ENCODE results near the gene VRK1.
A peak's percentile ranks its signal among the peaks of the same experiment; 100 is the strongest.

The VRK1 gene

DNA sequence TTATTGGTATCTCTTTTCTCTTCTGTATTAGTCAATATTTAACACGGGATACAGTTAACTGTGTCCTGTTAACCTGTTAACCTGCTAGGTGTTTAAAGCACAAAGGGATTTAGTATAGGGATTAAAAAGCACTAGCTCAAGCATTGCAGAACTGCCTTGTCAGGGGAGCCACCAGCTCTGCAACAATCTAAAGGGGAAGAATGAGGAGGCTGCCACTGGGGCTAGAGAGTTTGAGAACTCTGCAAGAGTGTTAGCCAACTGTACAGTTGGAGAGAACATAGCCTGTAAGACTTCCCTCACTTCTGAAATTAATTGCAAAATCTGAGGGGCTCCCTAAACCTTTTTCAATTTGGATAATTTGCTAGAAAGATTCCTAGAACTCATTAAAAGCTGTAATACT is 6.5 kb upstream of the VRK1 start:
- no peak for DNase-seq (ENCODE audit: low spot score)

DNA sequence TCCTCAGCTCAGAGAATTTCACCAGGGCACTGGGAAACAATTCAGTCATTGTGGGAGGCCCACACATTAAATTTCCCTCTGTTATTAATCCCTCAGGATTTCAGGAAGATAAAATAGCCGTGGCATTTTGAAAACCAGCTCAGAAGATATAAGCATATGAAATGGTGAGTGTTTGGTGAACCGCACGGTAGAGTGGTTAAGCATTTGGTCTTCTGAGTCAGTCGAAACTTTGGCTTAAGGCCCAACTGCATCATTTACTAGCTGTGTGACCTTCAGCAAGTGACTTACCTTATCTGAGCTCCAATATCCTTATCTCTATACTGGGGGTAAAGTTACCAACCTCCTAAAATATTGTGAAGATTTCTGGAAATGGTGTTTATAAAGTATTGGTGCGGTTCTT is 5.2 kb upstream of the VRK1 start:
- DNase-seq (ENCODE audit: low spot score) = no peak

DNA sequence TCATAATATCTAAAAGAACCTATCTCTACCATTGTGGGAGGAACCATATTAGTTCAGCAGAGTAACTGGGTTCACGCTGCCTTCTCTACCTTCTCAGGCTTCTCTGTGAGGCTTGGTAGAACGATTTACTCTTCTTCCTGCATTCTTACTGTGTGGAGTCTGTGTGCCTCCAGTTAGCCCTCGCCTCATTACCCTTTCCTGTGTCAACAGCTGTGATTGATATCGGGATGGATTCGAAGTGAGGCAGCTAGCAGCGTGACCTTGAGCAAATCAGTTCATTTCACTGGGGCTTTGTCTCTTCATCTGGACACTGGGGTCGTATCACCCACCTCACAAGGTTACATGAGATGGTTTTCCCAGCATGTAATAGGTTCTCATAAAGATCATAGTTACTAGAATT is 4.6 kb upstream of the VRK1 start:
- no peak for DNase-seq (ENCODE audit: low spot score)

DNA sequence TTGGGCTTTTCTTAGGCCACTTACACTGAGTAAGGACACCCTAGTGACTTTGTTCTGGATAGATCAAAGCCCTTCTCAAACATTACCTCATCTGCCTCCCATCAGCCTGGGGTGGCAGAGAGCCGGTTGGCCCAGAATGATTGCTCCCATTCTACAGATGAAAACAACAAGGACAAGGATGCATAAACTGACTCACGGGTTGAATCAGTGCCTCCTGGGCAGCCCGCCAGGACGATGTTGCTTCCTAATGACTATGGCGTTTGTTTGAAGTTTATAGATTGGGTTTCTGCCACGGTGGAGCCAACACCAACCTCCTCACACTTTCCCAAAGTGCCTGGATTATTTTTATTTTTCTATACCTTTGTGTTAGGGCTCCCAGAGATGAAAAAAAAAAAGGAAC is 3.6 kb upstream of the VRK1 start:
- DNase-seq (ENCODE audit: low spot score) = no peak

DNA sequence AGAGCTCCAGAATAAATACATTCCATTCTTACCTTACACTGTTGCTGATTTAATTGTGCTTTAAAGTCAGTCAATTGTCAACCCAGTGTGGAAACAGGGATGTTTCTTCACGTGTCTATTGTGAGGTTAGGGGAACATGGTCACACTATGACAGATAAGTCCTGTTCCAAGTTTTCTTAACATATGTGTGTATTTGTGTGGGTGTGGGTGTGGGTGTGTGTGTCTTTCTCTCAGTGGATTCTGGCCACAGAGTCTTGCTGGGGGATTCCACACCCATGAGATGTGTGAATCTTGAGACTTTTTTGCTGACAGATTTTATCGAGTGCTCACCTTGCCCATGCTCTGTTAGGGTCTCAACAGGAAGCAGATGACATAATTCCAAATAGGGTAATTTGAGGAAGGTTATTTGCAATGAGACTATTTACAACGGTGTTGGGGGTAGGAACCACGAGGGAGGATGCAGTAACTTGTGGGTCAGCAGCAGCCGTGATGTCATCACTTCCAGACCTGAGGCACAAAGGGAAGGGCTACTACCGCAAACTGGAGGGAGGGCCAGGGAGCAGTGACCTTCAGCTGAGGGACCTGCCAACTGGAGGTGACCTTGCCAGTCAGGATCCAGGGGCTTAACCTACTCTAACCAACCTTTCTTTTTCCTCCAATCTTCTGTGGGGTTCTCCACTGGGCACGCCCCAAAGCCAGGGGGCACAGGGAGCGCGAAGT is 1.9 kb upstream of the VRK1 start:
- no peak for DNase-seq (ENCODE audit: low spot score)

DNA sequence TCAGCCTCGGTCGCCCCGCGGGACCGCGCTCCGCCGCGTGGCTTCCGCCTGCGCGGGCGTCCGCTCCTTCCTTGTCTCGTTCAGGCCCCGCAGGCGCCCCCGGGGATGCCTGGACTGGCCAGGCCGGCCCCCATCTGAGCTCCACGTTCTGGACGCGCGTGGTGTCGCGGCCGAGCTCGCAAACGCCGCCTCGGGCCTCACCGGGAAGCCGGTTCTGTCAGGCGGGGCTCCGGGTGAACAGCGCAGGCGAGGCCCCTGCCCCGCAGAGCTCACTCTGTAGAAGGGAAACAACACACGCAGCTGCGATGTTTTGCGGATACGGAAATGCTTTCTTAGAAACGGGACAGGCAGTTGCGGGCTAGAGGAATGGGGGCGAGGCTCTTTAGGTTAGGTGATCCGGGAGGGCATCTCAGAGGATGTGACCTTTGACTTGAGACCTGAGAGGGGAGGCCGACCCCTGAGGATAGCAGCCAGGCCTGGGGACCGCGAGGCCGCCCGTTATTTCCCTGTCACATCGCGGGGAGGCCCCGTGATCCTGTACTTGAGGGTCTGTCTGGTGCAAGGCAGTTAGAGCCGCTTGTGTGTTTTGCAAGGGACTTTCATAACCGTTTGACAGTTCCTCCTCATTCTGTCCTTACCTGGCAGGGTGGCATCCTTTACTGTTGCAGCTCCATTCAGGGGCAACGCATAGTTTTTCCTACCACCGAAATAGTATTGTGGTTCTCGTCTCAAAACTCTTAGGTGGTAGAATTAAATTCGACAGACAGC is 584 bp downstream of the VRK1 start:
- DNase-seq (ENCODE audit: low spot score) = no peak

DNA sequence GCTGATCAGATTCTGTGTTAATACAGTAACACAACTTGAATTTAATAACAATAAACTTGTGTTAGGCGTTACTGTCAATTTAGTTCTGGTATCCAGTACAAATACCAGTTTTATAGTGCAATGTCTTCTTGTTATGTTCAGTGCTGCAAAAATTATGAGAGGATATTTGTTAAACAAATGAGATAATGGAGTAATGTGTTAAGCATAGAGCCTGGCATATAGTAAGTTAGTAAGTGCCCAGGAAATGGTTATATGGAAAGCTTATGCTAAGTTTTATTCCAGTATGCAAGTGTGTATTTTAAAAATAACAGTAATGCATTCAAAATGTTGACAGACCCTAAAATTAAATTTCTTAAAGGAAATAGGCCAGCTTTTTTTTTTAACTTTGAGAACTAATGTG is 1.8 kb downstream of the VRK1 start:
- DNase-seq (ENCODE audit: low spot score) = no peak

DNA sequence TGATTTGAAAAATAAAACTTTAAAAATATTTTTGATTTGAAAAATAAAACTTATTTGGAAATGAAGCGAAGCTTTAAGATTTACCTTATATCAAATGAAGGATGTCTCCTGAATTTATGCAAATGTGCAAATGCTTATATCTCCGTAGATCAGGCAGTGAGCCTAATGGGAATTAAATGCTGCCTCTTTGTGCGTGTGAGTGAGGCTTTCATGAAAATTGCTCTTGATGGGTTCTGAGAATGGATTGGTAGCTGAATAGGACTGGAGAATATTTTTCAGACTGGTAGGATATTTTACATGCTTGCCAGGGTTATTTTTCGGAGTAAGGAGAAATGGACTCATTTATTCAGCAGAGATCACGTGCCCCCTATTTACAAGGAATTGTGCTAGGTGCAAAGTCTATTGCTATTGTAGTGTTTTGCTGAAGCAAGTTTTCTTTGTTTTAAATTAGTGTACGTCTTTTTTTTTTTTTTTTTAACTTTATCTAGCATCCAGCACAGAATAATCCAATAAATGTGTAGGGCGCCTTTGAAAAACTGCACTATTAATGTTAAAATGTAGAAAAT is 2.4 kb downstream of the VRK1 start:
- no peak for DNase-seq (ENCODE audit: low spot score)

DNA sequence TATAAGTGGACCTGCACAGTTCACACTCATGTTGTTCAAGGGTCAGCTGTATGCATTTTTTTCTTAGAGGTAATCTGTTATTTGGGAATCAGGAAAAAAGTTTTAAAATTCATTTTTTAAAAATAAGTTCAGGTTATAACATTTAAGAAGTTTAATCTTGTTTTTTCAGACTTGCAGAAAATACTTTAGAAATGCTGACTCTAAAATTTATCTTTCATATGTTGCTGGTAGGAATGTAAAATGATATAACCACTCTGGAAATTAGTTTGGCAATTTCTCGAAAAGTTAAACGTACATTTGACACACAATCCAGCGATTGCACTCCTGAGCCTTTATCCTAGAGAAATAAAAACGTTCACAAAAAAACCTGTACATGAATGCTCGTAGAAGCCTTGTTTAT is 4.7 kb downstream of the VRK1 start:
- no peak for DNase-seq (ENCODE audit: low spot score)

DNA sequence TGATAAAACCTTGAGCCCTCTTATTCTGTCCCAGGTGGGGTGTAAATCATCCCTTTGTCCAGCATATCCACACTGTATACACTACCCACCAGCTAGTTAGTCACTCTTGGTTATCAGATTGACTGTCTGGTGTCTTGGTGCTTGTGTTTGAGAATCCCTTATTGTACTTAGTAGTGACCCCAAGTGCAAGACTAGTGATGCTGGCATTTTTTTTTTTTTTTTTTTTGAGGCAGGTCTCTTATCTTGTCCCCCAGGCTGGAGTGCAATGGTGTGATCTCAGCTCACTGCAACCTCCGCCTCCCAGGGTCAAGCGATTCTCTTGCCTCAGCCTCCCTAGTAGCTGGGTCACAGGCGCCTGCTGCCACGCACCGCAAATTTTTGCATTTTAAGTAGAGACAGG is 5.8 kb downstream of the VRK1 start:
- DNase-seq (ENCODE audit: low spot score) = no peak

DNA sequence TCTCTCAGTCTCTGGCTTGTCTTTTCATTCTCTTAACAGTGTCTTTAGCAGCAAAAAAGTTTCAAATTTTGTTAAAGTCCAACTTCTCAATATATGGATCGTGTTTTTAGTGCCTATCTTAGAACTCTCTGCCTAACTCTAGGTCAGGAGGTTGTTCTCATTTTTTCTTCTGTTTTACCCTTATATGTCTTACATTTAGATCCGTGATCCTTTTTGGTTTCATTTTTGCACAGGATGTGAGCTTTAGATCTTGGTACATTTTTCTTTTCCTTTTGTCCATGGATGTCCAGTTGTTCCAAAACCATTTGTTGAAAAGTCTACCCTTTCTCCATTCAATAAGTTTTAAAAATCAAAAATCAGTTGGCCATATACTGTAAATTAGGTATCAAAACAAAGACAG is 6.8 kb downstream of the VRK1 start:
- no peak for DNase-seq (ENCODE audit: low spot score)

DNA sequence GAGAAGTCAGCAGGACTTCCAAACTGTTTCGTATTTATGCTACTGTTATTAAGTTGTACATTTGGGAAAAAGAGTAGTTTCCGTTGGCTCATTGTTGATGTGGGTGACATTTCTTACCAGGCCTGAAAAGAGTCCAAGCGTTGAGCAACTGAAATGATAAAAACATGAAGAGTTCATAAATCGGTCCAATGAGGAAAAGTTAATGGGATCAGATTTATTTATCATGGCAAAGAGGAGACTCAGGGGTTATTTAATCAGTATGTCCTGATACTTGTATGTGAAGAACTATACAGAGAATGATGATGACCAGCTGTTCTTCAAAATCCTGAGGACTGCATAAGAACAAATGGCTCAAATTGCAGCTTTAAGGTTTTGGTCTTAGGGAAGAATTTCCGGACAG is 7.7 kb downstream of the VRK1 start:
- DNase-seq (ENCODE audit: low spot score) = no peak

DNA sequence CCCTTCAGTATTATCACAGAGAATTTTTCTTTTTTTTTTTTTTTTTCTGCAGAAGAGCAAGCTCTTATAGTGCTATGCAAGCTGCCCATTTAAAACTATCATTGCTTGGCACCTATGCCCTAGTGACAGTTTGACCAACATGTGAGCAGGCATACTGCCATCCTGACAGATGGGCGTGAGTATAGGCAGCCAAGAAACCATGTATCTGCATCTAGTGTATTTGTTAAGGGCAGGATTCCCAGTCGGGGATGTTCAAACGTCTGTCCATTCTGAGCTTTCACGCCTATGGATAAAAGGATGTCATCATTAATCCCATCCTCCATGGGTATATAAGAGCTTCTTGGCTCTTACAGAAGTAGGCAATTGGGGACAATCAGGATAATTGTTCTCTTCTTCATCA is 8.8 kb downstream of the VRK1 start:
- peak; percentile 12 for DNase-seq (ENCODE audit: low spot score)

DNA sequence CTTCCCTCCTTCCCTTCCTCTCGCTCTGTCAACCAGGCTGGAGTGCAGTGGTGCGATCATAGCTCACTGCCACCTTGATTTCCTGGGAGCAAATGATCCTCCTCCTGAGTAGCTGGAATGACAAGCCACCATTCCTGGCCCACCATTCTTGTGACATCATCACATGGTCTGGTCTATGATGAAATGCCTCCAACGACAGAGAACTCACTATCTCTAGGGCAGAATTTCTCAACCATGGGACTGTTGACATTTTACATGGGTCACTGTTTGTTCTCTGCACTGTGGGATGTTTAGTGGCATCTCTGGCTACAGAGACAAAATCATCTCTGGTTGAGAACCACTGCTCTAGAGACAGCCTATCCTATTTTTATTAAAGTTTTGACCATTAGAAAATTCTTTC is 9.7 kb downstream of the VRK1 start:
- no peak for DNase-seq (ENCODE audit: low spot score)

DNA sequence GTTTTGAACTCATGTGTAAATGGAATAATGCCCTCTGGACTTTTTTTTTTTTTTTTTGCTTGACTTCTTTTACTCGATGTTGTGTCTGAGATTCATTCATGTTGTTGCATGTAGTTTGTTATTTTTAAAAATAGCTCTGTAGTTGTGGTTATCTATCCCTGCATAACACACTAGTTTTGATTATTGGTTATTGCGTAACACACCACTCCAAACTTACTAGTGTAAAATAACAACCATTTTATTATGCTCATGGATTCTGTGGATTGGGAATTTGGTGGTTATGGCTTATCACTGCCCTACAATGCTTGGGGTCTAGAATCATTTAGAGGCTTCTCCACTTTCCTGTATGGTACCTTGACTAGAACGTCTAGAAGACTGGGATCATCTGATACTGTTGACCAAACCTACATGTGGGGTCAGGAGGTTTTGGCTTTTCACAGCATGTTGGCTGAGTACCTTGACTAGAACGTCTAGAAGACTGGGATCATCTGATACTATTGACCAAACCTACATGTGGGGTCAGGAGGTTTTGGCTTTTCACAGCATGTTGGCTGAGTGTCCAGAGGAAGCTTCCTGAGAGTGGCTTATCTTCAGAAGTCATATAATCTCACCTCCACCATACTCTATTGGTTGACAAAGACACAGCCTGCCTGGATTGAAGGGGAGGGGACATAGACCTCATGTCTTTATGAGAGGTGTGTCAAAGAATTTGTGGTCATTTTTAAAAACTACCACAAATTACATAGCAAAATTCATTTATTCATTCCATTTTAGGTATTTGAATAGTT is 11.6 kb downstream of the VRK1 start:
- DNase-seq (ENCODE audit: low spot score) = no peak

DNA sequence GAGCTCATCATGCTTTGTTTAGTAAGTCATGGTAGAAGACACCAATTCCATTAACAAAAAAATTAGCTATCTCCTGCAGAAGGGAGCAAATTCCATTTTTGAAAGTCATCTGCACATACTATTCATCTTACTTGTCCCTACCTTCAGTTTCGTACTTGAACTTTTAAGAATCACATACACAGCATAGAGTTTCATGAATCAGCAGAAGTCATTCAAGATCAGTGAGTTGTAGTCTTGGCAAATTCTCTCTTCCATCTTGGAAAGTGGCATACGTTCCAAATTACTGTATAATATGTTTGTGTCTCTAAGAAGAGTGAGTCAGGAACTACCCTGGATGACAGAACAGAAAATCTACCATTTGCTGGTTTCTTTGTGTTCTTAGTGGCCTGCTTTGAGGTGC is 14.1 kb downstream of the VRK1 start:
- DNase-seq (ENCODE audit: low spot score) = no peak

DNA sequence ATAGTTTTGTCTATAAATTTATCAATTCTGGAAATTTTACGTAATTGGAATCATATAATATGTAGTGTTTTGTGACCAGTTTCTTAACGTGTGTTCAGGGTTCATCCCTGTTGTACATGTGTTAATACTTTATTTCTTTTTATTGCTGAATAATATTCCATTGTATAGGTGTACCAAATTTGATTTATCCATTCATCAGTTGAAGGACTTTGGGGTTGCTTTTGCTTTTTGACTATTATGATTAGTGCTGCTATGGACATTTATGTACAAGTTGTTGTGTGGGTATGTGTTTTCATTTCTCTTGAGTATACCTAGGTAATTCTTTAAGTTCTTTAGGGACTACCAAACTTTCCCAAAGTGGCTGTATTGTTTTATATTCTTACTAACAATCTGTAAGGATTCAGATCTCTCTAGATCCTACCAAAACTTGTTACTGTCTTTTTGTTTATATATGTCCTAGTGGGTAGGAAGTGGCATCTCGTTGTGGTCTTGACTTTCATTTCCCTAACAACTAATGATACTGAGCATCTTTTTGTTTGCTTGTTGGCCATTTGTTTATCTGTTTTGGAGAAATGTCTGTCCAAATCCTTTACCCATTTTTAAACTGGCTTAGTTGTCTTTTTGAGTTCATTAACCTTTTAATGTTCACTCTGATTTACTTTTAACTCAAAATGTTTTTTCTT is 14.9 kb downstream of the VRK1 start:
- DNase-seq (ENCODE audit: low spot score) = no peak

DNA sequence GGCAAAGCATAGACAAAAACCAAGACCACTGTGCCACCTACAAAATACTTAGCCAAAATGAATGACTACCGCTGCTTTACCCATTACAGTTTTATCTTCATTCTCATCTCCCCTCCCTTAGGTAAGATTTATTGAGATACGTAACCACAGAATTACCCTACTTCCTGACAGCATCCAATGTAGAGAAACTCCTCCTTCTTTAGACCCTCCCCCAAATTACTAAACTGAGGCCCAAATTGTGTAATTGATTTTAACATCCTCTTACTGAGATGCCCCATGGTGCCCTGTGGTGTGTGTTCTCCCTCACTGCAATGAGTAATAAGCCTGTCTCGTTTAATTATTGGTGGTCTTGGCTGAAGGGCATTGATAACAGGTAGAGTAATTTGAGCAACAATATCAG is 19.1 kb downstream of the VRK1 start:
- no peak for DNase-seq (ENCODE audit: low spot score)

DNA sequence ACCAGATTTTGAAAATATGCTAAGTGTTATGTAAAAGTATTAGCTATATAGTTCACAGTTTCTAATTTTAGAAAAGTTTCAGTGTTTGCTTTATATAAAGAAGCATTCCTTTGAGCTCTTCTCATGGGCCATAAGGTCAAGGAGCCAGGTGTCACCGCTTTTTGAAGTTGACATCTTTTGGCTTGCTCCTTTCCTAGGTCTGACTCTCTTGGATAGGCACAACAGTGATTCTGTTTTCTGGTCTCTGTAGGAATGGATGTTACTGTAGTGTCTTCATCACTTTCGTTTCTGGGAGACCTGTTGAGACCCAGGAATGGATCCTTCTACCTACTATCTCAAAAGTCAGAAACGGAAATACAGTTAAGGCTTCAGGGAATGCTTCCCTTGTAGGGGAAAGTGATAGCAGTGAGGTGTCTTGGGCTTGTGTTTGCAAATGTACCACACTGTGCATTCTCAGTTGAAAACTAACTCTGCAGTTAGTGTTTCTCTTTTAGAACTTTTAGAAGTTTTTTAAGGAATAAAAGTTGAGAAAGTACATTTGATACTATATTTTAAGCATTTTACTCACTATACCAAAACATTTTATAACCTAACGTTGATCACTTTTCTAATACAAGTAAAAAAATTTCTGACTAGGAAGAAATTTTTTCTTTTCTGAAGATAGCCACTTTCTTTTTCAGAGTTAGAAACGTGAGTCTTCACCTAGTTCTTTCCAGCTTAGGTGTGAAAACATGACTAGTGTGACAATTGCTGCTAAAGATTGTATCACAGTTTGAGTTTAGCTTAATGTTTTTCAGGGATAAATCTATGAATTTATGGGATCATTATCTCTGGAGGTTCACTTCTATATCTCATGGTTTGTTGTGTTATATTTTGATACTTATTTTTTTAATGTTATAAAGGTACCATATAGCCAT is 20.8 kb downstream of the VRK1 start:
- no peak for DNase-seq (ENCODE audit: low spot score)

DNA sequence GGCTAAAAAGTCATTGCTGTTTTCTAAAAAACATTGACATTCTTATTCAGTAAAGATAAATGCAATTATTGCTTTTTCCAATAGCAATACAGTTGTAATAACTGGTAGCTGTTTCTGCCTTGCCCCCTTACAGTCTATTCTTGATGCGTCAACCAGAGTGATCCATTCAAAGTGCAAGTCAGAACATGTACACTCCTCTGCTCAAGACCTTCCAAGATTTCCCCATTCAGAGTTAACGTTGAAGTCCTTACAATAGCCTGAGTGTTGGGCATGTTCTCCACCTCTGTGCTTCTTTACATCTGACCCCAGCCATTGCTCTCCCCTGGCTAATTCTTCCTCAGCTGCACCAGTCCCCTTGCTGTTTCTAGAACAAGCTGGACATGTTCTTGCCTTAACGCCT is 24.3 kb downstream of the VRK1 start:
- DNase-seq (ENCODE audit: low spot score) = no peak

DNA sequence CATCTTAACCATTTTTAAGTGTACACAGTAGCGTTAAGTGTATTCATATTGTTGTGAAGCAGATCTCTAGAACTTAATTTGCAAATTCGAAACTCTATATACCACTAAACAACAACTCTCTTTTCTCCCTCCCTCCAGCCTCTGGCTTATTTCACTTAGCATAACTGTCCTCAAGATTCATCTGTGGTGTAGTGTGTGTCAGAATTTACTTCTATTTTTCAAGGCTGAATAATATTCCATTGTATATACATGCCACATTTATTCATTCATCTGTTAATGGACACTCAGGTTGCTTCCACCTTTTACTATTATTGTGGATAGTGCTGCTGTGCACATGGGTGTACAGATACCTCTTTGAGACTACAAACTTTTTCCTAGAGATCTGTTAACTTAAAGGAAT is 26.5 kb downstream of the VRK1 start:
- no peak for DNase-seq (ENCODE audit: low spot score)

All from pons (tissue), 1 donor.